Measurements from ENCODE around the gene ZNF618.
"Not testable (repeated sequence)": the region's sequence is repeated elsewhere in the genome, so short reads cannot be mapped to it uniquely, and the experiment has no call there.

The ZNF618 gene

DNA sequence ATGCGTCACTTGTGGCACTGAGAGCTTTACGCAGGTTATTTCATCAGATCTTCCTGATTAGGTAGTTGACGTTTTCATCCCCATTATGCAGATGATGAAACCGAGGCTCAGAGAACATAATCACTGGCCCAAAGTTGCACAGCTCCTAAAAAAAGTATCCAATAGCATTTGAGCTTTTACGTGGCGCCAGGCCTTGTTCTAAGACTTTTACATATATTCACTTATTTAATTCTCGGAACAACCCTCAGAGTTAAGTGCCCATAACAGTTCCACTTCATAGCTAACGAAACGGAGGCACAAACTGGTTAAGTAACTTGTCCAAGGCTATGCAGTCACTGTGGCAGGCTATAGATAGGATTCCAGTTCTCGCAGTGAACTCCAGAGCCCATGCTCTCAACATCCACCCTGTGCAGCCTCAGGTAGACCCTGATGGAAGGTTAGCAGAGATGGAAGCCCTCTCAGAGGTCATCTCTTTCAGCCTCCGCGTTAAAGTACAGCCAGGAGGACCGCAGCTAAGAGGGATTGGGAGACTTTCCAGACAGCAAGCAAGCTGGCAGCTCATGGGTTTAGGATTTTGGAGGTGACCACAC, 162.7 kb downstream of the ZNF618 start:
- no peak for DNase-seq (ENCODE audit: low spot score)

- DNase-seq (ENCODE audit: low spot score), result no peak
Measured at GRCh38 chr9:114039484-114039883, 163.4 kb downstream of the ZNF618 start.

DNA sequence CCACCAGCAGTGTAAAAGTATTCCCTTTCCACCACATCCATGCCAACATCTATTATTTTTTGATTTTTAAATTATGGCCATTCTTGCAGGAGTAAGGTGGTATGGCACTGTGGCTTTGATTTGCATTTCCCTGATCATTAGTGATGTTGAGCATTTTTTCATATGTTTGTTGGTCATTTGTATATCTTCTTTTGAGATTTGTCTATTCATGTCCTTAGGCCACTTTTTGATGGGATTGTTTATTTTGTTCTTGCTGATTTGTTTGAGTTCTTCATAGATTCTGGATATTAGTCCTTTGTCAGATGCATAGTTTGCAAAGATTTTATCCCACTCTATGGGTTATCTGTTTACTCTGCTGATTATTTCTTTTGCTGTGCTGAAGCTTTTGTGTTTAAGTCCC, 167.6 kb downstream of the ZNF618 start:
- DNase-seq (ENCODE audit: low spot score), result not testable (repeated sequence)

DNA sequence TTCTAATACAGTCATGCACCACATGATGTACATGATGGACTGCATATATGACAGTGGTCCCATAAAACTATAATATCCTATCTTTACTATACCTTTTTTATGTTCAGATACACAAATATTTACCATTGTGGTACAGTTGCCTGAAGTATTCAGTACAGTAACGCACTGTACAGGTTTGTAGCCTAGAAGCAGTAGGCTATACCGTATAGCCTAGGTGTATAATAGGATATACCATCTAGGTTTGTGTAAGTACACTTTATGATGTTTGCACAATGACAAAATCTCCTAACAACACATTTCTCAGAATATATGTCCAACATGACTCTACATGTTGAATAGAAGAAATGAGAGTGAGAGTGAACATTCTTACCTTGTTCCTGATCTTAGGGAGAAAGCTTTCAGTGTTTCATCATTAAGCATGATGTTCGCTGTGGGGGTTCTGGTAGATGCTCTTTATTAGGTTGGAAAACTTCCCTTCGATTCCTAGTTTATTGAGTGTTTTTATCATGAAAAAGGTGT, 170.2 kb downstream of the ZNF618 start:
- no peak for DNase-seq (ENCODE audit: low spot score)

GRCh38 chr9:114046875-114047274, 170.8 kb downstream of the ZNF618 start:
- DNase-seq (ENCODE audit: low spot score), result no peak

DNA sequence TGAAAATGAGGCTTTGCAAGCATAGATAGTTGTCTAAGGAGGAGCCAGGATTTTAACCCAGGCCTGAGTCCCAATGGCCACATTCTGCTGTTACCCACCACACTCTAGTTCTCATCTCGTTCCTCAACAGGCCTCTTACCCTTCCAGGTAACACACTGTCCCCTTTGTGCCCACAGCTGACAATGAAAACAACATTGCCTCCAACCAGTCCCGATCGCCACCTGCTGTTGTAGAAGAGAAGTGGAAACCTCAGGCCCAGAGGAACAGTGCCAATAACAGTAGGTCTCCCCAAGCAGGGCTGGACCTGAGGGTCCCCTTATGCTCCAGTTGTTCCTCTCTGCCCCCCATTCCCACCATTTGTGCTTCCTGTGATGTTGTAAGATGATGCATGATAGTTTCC, 171.6 kb downstream of the ZNF618 start:
- DNase-seq (ENCODE audit: low spot score), result no peak

- no peak for DNase-seq (ENCODE audit: low spot score)
Measured at GRCh38 chr9:114048533-114049415, 172.7 kb downstream of the ZNF618 start.

- DNase-seq (ENCODE audit: low spot score), result no peak
Measured at GRCh38 chr9:114049441-114050225, 173.5 kb downstream of the ZNF618 start.

GRCh38 chr9:114050226-114050568, 174.1 kb downstream of the ZNF618 start:
- DNase-seq (ENCODE audit: low spot score), result no peak

- no peak for DNase-seq (ENCODE audit: low spot score)
Measured at GRCh38 chr9:114050646-114051045, 174.5 kb downstream of the ZNF618 start.

GRCh38 chr9:114051281-114051680, 175.2 kb downstream of the ZNF618 start:
- DNase-seq (ENCODE audit: low spot score), result no peak

DNA sequence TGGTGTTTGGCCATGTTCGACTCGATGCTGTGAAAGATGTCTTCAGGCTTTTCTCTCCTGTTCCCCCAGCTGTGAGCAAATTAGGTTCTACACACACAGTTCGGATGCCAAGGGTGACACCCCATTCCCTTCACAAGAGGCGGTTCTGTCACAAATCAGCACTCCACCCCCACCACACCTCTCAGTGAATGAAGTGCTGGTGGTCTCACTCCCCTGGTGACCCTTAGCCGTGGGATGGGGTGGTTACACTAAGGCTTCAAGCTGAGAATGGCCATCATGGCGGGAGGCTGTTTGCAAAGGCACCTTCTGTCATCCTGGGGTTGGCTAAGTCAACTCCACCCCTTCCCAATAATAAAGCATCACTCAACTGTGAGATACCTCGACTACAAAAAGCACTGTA, 175.6 kb downstream of the ZNF618 start:
- no peak for DNase-seq (ENCODE audit: low spot score)

DNA sequence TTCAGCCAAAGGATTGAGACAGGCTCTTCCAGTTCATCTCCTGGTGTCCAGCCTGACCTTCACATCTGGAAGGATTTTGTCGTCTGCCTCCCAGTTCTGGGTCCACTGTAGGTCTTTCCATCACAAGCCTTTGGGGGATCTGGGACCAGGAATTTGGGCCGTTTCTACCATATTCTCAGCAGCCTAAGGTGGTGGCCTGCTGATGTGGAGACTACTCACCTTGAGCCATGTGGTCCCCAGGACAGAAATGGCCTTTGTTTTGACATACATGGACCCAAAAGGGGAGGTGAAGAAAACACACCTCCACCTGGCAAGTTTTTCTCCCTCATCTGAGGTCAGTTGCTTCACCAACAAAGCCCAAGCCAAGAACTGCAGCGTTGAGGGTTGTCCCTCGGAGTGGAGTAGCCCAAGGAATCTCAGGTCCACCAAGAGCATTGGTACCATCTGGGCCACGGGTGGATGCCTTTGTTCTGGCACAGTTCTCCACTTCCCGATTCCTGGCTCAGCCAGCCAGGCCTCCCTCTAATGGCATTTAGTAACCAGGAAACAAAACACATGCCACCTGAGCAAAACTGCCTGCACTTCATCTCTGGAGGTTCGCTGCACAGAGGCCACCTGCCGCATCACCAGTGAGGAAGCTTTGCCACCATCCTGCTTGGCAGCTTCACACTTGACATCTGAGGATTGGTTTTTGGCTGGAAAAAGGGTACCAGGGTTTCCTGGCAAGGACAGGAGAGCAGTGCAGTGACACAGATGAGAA, 177.3 kb downstream of the ZNF618 start:
- no peak for DNase-seq (ENCODE audit: low spot score)

- no peak for DNase-seq (ENCODE audit: low spot score)
Measured at GRCh38 chr9:114054191-114054690, 178.1 kb downstream of the ZNF618 start.

DNA sequence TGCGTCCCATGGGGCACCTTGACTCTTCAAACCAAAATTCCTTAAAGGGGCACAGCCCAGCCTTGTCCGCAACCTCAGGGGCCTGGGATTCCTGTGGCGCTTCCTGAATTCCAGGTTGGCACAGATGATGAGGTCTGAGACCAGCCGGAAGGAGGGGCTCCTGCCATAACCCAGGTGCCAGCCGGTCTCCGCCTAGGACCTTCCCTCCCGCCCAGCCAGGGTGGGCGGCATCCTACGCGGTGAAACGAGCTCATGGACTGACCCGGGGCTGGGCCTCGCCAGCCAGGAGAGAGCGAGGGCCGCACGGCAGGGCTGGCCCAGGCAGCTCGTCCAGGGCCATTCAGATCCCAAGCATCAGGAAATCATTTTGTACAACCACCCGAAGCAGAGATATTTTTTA, 179.0 kb downstream of the ZNF618 start:
- no peak for DNase-seq (ENCODE audit: low spot score)

GRCh38 chr9:114055894-114056293, 179.8 kb downstream of the ZNF618 start:
- no peak for DNase-seq (ENCODE audit: low spot score)

DNA sequence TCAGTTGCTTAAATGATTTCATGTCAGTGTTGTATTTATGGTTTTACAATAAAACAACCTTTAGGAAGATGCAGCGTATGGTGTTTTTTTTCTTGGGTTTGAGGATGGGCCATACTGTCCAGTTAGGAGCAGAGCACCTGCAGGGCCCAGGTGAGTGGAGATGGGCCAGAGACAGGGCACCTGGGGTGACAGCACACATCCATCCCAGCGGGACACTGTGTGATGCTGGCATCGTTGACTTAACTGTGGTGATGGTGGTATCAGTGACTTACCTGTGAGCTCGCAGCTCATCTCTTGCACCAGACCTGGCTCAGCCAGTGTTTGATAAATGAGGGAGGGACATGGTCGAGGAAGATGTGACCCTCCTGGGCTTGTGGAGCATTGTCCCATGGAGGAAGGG, 180.4 kb downstream of the ZNF618 start:
- no peak for DNase-seq (ENCODE audit: low spot score)

DNA sequence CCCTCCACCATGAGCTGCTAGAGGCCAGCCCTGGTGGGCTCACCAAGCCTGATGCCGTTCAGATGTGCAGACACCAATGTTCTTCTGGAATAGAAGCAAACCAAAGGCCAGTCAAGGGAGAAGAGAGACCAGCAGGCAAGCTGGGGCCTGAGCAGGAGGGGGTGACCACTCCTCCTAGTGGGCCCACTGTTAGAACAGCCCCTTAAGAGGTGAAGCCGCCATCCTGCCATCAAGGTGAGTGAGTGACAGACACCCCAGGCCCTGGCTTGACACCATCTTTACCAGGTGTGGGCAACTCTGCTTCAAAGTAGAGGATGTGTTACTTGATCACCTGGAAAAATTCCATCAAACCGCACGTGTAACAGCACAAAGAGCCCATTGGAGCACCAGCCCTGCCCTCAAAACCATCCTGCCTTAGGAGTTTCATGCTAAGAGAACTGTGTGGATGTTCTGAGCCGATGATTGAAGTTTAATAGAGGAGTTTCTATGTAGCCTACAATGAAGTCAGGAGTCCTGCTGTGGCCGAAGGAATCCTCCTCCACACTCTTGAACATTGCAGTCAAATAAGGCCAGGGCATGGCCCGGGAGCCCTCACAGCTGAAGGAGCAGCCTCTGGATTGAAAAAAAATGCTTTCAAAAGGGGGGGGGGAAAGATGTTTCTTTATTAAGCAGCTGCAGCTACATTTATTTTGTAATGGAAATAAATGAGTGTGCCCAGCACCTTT, 181.2 kb downstream of the ZNF618 start:
- DNase-seq (ENCODE audit: low spot score), result no peak

GRCh38 chr9:114058688-114059046, 182.6 kb downstream of the ZNF618 start:
- DNase-seq (ENCODE audit: low spot score), result no peak

DNA sequence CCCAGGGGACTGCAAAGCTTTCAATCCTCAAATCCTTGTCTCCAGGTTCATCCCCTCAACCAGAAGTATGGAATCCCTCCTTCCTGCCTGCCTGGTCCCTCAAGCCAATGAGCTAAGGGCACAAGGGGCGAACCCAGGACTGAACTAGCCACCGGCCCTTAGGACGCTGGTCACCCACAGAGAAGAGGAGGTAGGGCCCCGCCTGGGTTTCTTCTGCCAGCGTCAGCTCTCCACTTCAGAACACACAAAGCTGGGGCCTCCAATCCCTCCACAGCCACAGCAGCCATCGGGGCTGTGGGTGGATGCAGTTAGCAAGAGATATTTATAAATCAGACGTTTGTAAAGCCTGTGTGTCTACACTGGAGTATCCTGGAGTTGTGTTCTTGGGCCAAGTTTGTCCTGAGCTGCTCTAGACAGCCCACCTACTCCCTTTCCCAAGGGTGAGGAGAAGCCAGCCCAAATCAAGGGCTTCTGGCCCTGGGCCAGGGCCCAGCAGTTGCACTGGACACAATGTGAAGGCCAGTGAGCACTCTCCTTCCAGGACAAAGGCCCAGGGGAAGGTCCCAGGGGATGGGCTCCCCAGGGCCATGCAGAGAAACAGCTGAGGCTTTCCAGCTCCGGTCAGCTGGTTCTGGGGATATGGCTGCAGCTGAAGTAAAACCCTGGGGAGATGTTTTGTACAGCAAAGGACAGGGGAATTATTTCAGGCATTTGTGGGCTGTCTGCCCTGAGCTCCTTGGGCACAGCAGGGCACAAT, 183.1 kb downstream of the ZNF618 start:
- peak; percentile 76 for DNase-seq (ENCODE audit: low spot score)

Measured in hepatic stellate cell (primary cell).